ENCODE measurements around the gene SLC7A11.

- TF ChIP-seq CTCF (IDR thresholded peaks at IDR 0.05) (no peak), POLR2AphosphoS5 (IDR thresholded peaks at IDR 0.05) (no peak), POLR2A (IDR thresholded peaks at IDR 0.05) (no peak)
Observed at GRCh38 chr4:138189206-138189605, 52.9 kb downstream of the SLC7A11 start.
